OCI-LY1 (cell line): Measurements from ENCODE around the gene R3HCC1L.

ENCODE experiments used
- EZH2 ChIP-seq: fragments of 200-600 bp; sonication (generic), shearing (Covaris generic); IDR thresholded peaks from 2 replicates; pipeline ENCODE4 v1.8.0; 2017; ENCODE audit warnings: borderline replicate concordance, mixed run types, mild to moderate bottlenecking, antibody characterized with exemption, low read length, moderate library complexity, mixed read lengths
- TF ChIP-seq, protein P1 (sequence below): fragments of 200-600 bp; sonication (generic), shearing (Covaris generic); IDR thresholded peaks from 2 replicates; pipeline ENCODE4 v1.5.1; 2017; ENCODE audit warnings: mild to moderate bottlenecking, antibody characterized with exemption, low read length, moderate library complexity, mixed read lengths

- TF ChIP-seq, protein P1, sequence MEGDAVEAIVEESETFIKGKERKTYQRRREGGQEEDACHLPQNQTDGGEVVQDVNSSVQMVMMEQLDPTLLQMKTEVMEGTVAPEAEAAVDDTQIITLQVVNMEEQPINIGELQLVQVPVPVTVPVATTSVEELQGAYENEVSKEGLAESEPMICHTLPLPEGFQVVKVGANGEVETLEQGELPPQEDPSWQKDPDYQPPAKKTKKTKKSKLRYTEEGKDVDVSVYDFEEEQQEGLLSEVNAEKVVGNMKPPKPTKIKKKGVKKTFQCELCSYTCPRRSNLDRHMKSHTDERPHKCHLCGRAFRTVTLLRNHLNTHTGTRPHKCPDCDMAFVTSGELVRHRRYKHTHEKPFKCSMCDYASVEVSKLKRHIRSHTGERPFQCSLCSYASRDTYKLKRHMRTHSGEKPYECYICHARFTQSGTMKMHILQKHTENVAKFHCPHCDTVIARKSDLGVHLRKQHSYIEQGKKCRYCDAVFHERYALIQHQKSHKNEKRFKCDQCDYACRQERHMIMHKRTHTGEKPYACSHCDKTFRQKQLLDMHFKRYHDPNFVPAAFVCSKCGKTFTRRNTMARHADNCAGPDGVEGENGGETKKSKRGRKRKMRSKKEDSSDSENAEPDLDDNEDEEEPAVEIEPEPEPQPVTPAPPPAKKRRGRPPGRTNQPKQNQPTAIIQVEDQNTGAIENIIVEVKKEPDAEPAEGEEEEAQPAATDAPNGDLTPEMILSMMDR: no peak
- TF ChIP-seq EZH2: no peak
Observed at GRCh38 chr10:98195120-98195519, 60.7 kb downstream of the R3HCC1L start.
